ENCODE measurements around the gene FIZ1.

FIZ1 gene

DNA sequence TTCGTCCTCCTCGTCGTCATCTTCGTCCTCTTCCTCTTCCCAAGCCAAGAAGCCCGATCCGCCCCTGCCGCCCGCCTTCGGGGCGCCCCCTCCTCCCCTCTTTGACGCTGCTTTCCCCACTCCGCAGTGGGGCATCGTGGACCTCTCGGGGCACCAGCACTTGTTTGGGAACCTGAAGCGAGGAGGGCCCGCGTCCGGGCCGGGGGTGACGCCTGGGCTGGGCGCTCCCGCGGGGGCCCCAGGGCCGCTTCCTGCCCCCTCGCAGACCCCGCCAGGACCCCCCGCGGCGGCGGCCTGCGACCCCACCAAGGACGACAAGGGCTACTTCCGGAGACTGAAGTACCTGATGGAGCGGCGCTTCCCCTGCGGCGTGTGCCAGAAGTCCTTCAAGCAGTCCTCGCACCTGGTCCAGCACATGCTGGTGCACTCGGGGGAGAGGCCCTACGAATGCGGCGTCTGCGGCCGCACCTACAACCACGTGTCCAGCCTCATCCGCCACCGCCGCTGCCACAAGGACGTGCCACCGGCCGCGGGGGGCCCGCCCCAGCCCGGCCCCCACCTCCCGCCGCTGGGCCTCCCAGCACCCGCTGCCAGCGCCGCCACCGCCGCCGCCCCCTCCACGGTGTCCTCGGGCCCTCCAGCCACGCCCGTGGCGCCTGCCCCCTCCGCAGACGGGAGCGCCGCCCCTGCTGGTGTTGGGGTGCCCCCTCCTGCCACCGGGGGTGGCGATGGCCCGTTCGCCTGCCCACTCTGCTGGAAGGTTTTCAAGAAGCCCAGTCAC is 14.8 kb upstream of the FIZ1 start:
- DNase-seq (ENCODE audit: low read depth in 4 of 4, low spot score in 1 of 4) = no peak

- DNase-seq (ENCODE audit: low read depth in 4 of 4, low spot score in 1 of 4) = no peak
Observed at GRCh38 chr19:55613396-55613795, 14.1 kb upstream of the FIZ1 start.

DNA sequence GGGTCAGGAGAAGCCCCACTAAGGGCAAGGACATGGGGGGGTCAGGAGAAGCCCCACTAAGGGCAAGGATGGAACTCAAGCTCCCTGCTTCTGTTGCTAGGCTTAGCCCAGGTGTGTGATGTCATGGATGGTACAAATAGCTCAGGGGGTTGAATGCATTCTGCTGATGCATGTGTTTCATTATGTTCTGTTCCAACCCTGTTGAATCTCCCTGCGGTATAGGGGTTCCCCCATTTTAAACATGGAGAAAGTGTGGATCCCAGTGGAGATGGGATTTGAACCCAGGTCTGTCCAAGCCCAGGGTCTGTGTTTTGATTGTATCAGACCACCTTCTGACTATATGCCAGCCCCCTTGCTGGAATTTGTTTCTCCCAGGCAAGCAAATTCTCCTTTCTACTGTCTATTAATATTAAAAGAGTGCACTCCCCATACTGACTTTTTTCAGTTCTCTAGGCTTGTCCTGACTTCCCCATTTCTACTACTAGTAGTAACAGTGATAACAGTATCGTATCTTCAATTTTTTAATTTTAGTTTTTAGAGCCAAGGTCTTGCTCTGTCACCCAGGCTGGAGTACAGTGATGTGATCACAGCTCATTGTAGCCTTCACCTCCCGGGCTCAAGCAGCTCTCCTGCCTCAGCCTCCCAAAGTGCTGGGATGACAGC is 12.8 kb upstream of the FIZ1 start:
- DNase-seq (ENCODE audit: low read depth in 4 of 4, low spot score in 1 of 4) = no peak

DNA sequence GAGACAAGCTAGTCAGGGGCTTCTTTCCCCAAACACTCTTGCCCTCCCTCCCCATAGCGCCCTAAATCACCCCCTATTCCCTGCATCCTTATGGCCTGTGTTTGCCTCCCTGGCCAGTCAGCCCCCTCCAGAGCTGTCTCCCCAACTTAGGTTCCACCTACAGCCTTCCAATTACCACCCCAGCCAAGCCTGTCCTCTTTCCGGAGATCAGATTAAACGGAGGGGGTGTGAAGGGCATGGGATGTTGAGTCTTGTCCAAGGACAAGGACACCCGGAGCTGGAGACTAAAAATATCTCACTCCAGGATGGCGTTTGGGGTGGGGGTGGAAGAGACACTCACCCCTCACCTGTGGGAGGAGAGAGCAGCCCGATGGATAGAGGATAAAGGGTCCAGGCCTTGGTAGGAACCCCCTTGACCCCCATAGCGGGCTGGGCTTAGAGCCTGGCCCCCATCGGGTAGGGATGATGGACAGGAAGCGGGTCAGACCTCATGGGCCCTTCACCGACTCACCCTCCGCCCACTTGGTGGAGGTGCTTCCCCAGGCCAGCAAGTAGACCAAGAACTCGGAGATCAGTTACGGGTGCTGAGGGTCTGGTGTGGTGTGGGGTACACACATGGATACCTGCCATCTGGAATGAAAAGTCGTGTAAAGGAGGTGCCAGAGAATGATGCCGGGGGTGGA is 12.1 kb upstream of the FIZ1 start:
- no peak for DNase-seq (ENCODE audit: low read depth in 4 of 4, low spot score in 1 of 4)

- DNase-seq (ENCODE audit: low read depth in 4 of 4, low spot score in 1 of 4) = no peak
Observed at GRCh38 chr19:55609326-55609725, 10.0 kb upstream of the FIZ1 start.

GRCh38 chr19:55606817-55607216 is 7.5 kb upstream of the FIZ1 start:
- DNase-seq (ENCODE audit: low read depth in 4 of 4, low spot score in 1 of 4) = no peak

DNA sequence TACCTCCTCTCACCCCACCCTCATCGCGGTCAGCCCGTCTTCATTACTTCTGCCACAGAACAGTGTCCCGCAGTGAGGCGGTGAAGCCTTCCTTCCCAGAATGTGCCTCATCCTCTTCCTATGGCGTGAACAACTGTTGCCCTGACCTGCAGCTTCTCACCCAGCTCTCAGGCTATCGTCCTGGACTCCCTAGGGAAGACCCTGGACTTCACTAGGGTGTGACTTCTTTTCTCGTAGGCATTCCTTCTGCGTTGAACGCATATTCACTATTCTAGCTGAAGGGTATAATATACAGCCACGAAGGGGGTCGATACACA is 7.1 kb upstream of the FIZ1 start:
- no peak for DNase-seq (ENCODE audit: low read depth in 4 of 4, low spot score in 1 of 4)

DNA sequence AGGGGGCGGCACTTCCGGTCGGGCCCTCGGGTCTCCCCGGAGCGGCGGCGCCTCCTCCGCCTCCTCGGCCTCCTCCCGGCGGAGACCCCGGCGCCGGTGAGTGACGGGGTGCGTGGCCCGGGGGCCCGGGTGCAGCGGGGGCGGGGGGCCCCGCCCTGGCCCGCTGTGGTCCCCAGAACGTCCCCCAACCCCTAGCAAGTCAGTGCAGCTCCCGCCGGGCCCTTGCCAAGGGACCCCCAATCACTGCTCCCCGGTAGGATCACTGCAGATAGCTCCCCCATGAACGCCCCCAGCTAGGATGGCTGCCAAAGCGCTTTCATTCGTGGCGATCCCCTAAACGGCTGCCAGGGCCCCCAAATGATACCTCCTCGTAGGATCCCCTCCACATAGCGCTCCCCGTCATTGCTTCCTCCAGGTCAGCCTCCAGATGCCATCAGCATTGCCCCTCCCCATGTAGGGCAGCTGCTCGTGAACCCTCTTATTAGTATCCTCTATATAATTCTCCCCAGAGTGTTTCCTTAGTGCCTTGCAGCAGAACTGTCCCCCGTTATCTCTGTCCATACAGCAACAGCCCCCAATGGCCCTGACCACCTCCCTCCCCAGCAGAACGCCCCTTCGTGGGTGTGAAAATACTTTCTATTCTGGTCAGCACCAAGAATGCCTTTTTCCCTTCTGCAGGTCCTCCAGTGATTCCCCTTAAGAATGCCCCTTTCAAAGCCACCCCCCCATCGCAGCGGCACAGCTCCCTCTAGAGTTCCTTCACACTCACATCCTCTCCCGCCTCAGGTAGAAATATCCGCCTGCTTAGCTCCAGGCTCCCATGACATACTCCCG is 6.5 kb upstream of the FIZ1 start, which contains the start of gene ZNF865:
Gene ZNF865, plus strand, starts transcription at position 11 of the 834 bp plus-strand sequence. CDS start 7,972 bp downstream, outside the sequence.
- DNase-seq (ENCODE audit: low read depth in 4 of 4, low spot score in 1 of 4) = peak in 2 of 4 experiments; percentile 59 to 65

GRCh38 chr19:55605207-55605636 is 5.9 kb upstream of the FIZ1 start:
- peak; percentile 97 to 99 (median 98) for DNase-seq (ENCODE audit: low read depth in 4 of 4, low spot score in 1 of 4)

GRCh38 chr19:55603581-55604292 is 4.4 kb upstream of the FIZ1 start:
- DNase-seq (ENCODE audit: low read depth in 4 of 4, low spot score in 1 of 4) = no peak

DNA sequence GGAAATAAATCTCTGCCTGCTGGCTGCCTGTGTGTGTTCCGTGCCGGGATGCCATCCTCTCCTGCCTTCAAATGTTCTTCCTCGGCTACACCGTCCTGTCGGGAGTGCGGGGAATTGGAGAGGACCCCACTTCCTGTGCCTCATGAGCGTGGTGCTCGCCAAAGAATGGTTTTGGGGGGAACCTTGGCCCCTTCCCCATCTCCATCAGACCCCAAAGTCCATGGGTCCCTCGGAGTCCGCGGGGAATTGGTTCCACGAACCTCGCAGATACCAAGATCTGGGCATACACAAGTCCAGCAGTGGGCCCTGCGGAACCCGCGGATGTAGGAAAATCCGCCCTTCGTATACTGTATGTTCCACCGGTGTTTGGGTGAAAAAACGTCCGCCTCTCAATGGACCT is 3.8 kb upstream of the FIZ1 start:
- DNase-seq (ENCODE audit: low read depth in 4 of 4, low spot score in 1 of 4) = no peak

- no peak for DNase-seq (ENCODE audit: low read depth in 4 of 4, low spot score in 1 of 4)
Observed at GRCh38 chr19:55602104-55603001, 3.0 kb upstream of the FIZ1 start.

GRCh38 chr19:55601084-55601483 is 1.8 kb upstream of the FIZ1 start:
- no peak for DNase-seq (ENCODE audit: low read depth in 4 of 4, low spot score in 1 of 4)

DNA sequence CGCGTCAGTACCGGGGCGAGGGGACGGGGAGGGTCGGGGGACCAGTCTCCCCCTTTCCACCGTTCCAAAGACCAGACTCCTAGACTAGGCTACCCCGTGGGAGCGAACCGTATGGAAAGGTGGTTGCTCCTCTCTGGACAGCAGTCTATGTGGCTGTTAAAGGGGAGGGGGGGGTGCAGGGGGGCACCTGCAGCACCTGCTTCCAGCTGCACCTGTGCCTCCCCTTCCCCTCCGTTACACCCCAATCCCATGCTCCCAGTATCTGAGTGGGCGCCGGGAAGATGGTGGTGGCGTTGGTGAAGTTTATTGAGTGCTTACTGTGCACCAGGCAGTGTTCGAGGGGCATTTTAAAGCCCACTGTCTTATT is 1.3 kb upstream of the FIZ1 start:
- no peak for DNase-seq (ENCODE audit: low read depth in 4 of 4, low spot score in 1 of 4)

GRCh38 chr19:55599842-55600661 is 735 bp upstream of the FIZ1 start, which contains the start of gene ZNF524:
Gene ZNF524, plus strand, starts transcription at chr19:55600288. Its CDS starts 1,825 bp downstream, at chr19:55602113.
- DNase-seq (ENCODE audit: low read depth in 4 of 4, low spot score in 1 of 4) = peak; percentile 62 to 77 (median 70)

DNA sequence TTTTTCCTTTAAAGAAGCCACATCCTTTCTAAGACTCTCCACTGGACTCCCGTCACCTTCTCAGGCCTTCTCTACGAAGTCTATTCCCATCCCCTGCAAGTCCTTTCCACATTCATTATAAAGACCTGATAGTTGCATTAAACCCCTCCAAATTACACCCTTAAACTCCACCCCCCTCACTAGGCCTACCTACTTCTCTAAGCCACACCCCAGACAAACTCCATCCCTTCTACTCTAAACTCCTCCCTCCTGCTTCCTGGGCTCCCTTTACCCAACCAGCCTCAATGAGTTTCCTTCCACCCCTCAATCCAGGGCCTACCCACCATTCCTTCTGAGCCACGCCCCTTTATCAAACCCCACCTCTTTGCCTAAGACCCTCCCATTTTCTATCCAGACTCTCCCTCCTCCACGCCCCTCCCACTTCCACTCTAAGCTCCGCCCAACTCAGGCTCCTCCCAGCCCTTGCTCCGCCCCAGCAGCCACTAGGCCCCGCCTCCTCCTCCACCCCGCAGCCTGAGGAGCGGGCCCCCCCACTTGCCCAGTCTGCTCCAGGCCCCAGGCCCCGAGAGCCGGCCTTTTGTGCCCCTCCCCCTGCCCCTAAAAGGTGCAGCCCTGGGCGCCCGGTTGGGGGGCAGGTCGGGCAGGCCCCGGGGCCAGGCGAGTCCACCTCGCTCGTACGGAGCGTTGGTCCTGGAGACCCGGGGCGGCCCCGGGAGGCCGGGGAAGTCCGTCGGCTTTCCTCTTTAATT is 424 bp downstream of the FIZ1 start:
- DNase-seq (ENCODE audit: low read depth in 4 of 4, low spot score in 1 of 4) = peak; percentile 73 to 96 (median 88)

GRCh38 chr19:55598034-55598433 is 1.3 kb downstream of the FIZ1 start:
- DNase-seq (ENCODE audit: low read depth in 4 of 4, low spot score in 1 of 4) = no peak

DNA sequence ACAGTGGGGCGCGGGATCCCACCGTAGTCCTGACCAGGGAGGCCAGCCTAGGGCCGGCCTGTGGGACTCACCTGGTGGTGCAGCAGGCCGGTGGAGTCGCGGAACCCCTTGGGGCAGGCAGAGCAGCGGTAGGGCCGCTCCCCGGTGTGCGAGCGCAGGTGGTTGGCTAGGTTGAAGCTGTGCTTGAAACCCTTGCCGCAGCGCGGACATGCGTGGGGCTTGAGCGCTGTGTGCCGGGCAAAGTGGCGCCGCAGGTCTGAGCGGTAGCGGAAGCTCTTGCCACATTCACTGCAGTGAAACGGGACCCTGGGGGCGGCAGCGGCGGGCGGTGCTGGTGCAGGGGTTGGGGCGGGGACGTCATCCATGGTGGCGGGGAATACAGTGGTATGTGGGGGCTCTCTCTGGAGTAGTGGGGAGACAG is 1.8 kb downstream of the FIZ1 start:
- no peak for DNase-seq (ENCODE audit: low read depth in 4 of 4, low spot score in 1 of 4)

Measured in stimulated activated CD4-positive, alpha-beta T cell treated with anti-CD3 and anti-CD28 coated beads, Interleukin-1b, Interleukin-23, amount 100 ng/mL, for 24 hours (primary cell).